Prostate gland (tissue), 2 donors: ENCODE results near the gene TRNP1.

Source experiments
- CTCF ChIP-seq, 4 experiments: fragments of 200-600 bp in 2 of 4; fragments of 450-650 bp in 2 of 4; sonication (generic) in 2 of 4; IDR thresholded peaks; 1 replicate in 3 of 4; 2 replicates in 1 of 4; pipeline ENCODE4 v1.5.1; 2016 to 2019; ENCODE audit warnings: antibody characterized with exemption in 4 of 4, mild to moderate bottlenecking in 2 of 4, moderate library complexity in 2 of 4
- POLR2A ChIP-seq: fragments of 450-650 bp; IDR thresholded peaks from one replicate; pipeline ENCODE4 v1.6.1; 2016; ENCODE audit warnings: antibody characterized with exemption, mild to moderate bottlenecking

GRCh38 chr1:27005648-27006496, 12.4 kb downstream of the TRNP1 start:
- no peak for TF ChIP-seq CTCF (IDR thresholded peaks at IDR 0.05)
- TF ChIP-seq POLR2A: no peak
